Astrocyte (in vitro differentiated cells and primary cell): ENCODE data around the gene GUCY2D.

Source experiments
- CTCF ChIP-seq: IDR thresholded peaks from 2 replicates; pipeline ENCODE4 v1.5.1; 2011; ENCODE audit warnings: low read depth, mild to moderate bottlenecking, inconsistent platforms, low read length, moderate library complexity; ENCODE audit not compliant: insufficient read depth
- EZH2 ChIP-seq: IDR thresholded peaks from 2 replicates; pipeline ENCODE4 v1.6.1; 2012; ENCODE audit warnings: mild to moderate bottlenecking, low read length, inconsistent platforms; ENCODE audit not compliant: insufficient read depth

GRCh38 chr17:8031950-8032349 lies 29.5 kb downstream of the GUCY2D start:
- no peak for TF ChIP-seq CTCF
- no peak for TF ChIP-seq EZH2
